OCI-LY7 (cell line): ENCODE data around the gene GNMT. TPM values are rescaled to one million over a fixed set of nuclear protein-coding genes. Genes with fewer than 3 reads are reported as not detected.

Experiments used
- BruUV-seq: library from RNA; stranded (reverse); fragments of 400-500 nt; replicated peaks from 2 replicates; lab custom pipeline; 2021; lab: Mats Ljungman, UMichigan
- CTCF ChIA-PET: fragments of 300-600 bp; sonication (Branson Sonifier 250); formaldehyde crosslinking; loops from one replicate; lab custom pipeline; 2022; ENCODE audit warnings: antibody characterized with exemption; ENCODE audit not compliant: unreplicated experiment; lab: Charles Lee
- POLR2A ChIA-PET: fragments of 300-600 bp; sonication (Branson Sonifier 250); formaldehyde crosslinking; loops from one replicate; lab custom pipeline; 2022; ENCODE audit warnings: antibody characterized with exemption; lab: Charles Lee
- DNase-seq: peaks from one replicate; pipeline ENCODE4 v3.0.0-alpha.2; 2015; ENCODE audit warnings: low spot score
- H2AFZ ChIP-seq: fragments of 200-600 bp; sonication (generic), shearing (Covaris generic); 2 replicates; pipeline ENCODE4 v1.6.1; 2014; ENCODE audit warnings: mild to moderate bottlenecking, antibody characterized with exemption, low read length, moderate library complexity
- H3K27ac ChIP-seq: fragments of 200-600 bp; sonication (generic); 2 replicates; pipeline ENCODE4 v1.5.1; 2014; ENCODE audit warnings: mixed run types, low read depth, mild to moderate bottlenecking, moderate library complexity, low read length, inconsistent platforms; ENCODE audit not compliant: poor library complexity, severe bottlenecking
- H3K36me3 ChIP-seq: fragments of 200-600 bp; sonication (generic); 2 replicates; pipeline ENCODE4 v1.6.1; 2014; ENCODE audit warnings: mild to moderate bottlenecking, antibody characterized with exemption, low read length, moderate library complexity, mixed read lengths; ENCODE audit not compliant: insufficient read depth
- H3K4me1 ChIP-seq: fragments of 200-600 bp; sonication (generic); 2 replicates; pipeline ENCODE4 v1.5.1; 2014; ENCODE audit warnings: mild to moderate bottlenecking, low read length; ENCODE audit not compliant: insufficient read depth, poor library complexity, severe bottlenecking
- H3K4me2 ChIP-seq: fragments of 200-600 bp; sonication (generic); 2 replicates; pipeline ENCODE4 v1.6.1; 2014; ENCODE audit warnings: mild to moderate bottlenecking, low read length
- H3K4me3 ChIP-seq: fragments of 200-600 bp; sonication (generic); 2 replicates; pipeline ENCODE4 v1.5.1; 2014; ENCODE audit warnings: mild to moderate bottlenecking, low read depth, low read length; ENCODE audit not compliant: poor library complexity, severe bottlenecking
- H3K79me2 ChIP-seq: fragments of 200-600 bp; sonication (generic); 2 replicates; pipeline ENCODE4 v1.6.1; 2016; ENCODE audit warnings: low read depth, mild to moderate bottlenecking, low read length, moderate library complexity, mixed read lengths; ENCODE audit not compliant: insufficient read depth
- H3K9me2 ChIP-seq: fragments of 200-600 bp; sonication (generic); 2 replicates; pipeline ENCODE4 v1.6.1; 2016; ENCODE audit warnings: mild to moderate bottlenecking, low read length, mixed read lengths; ENCODE audit not compliant: insufficient read depth
- H3K9me3 ChIP-seq: fragments of 200-600 bp; sonication (generic); 2 replicates; pipeline ENCODE4 v1.6.1; 2014; ENCODE audit warnings: mild to moderate bottlenecking, mixed run types, low read length, mixed read lengths
- H4K20me1 ChIP-seq: fragments of 200-600 bp; sonication (generic); 2 replicates; pipeline ENCODE4 v1.6.1; 2014; ENCODE audit warnings: mild to moderate bottlenecking, antibody characterized with exemption, low read length, moderate library complexity, mixed read lengths; ENCODE audit not compliant: insufficient read depth
- CTCF ChIP-seq: fragments of 200-600 bp; sonication (generic); conservative IDR thresholded peaks from 2 replicates; pipeline ENCODE4 v1.5.1; 2014; ENCODE audit warnings: mild to moderate bottlenecking, antibody characterized with exemption, low read length, moderate library complexity, mixed read lengths
- EZH2phosphoT487 ChIP-seq: fragments of 200-600 bp; sonication (generic); IDR thresholded peaks from 2 replicates; pipeline ENCODE4 v1.6.1; 2018; ENCODE audit warnings: low read depth, borderline replicate concordance, mild to moderate bottlenecking, mixed run types, antibody characterized with exemption, low read length, moderate library complexity, mixed read lengths
- intact Hi-C: fragments of 100-400 bp; cut with micrococcal nuclease; formaldehyde crosslinking; loops from one replicate; pipeline ENCODE4 v1.10.0; 2022; ENCODE audit not compliant: unreplicated experiment
- total RNA-seq, 2 experiments: library from RNA; depleted of rRNA in 1 of 2; stranded (reverse); fragments of >200 nt in 1 of 2; shearing (Covaris generic) in 1 of 2; gene quantifications; 2 replicates each; pipeline ENCODE4 v1.2.3, GENCODE V29; 2014 to 2022

Gene GNMT
- total RNA-seq, 2 experiments from 2014 or later, result 1.7 TPM

GRCh38 chr6:42962096-42962495 is 1.5 kb downstream of the GNMT start:
- H3K4me2 ChIP-seq, result no peak overlapping the region
- H4K20me1 ChIP-seq, result no peaks in the 10 kb centered on the region
- POLR2A ChIA-PET, result no interaction called here
- no peak overlapping the region for H2AFZ ChIP-seq
- BruUV-seq, result no TSS peak
- no peaks in the 10 kb centered on the region for H3K9me3 ChIP-seq
- H3K9me2 ChIP-seq, result no peaks in the 10 kb centered on the region
- DNase-seq, result no peak
- CTCF ChIA-PET, result no interaction called here
- no peaks in the 10 kb centered on the region for H3K4me1 ChIP-seq
- H3K36me3 ChIP-seq, result peaks cover 9% of the 10 kb centered on the region; the same call in 1 of the 2 replicates
- no peaks in the 10 kb centered on the region for H3K79me2 ChIP-seq
- intact Hi-C loops, result no loop called here
- TF ChIP-seq CTCF, result no peak
- TF ChIP-seq EZH2phosphoT487, result no peak
- no peak overlapping the region for H3K27ac ChIP-seq
- no peak overlapping the region for H3K4me3 ChIP-seq

- TF ChIP-seq CTCF (no peak), EZH2phosphoT487 (no peak)
- H3K79me2 ChIP-seq, result no peaks in the 10 kb centered on the region
- DNase-seq, result no peak
- intact Hi-C loops, result loop anchor here (1.0 kb wide), 1 partner anchor 61 kb away; no protein-coding TSS in a partner anchor
- no peak overlapping the region for H3K4me2 ChIP-seq
- ChIA-PET POLR2A (no interaction called here), CTCF (no interaction called here)
- no peak overlapping the region for H2AFZ ChIP-seq
- no peak overlapping the region for H3K4me3 ChIP-seq
- no peaks in the 10 kb centered on the region for H3K9me2 ChIP-seq
- H3K9me3 ChIP-seq, result no peaks in the 10 kb centered on the region
- peaks cover 9% of the 10 kb centered on the region; the same call in 1 of the 2 replicates for H3K36me3 ChIP-seq
- no peaks in the 10 kb centered on the region for H4K20me1 ChIP-seq
- no peak overlapping the region for H3K27ac ChIP-seq
- BruUV-seq, result no TSS peak
- no peaks in the 10 kb centered on the region for H3K4me1 ChIP-seq
Observed at GRCh38 chr6:42962502-42963178, 2.1 kb downstream of the GNMT start.

- Histone ChIP-seq H3K9me2 (no peaks in the 10 kb centered on the region), H3K36me3 (peaks cover 13% of the 10 kb centered on the region; the same call in 1 of the 2 replicates), H3K27ac (no peak overlapping the region), H3K4me1 (no peaks in the 10 kb centered on the region), H3K4me2 (no peak overlapping the region), H2AFZ (no peak overlapping the region), H3K79me2 (no peaks in the 10 kb centered on the region), H3K9me3 (no peaks in the 10 kb centered on the region), H3K4me3 (no peak overlapping the region), H4K20me1 (no peaks in the 10 kb centered on the region)
- no TSS peak for BruUV-seq
- intact Hi-C loops, result loop anchor here (1.0 kb wide), 1 partner anchor 62 kb away; no protein-coding TSS in a partner anchor
- no peak for DNase-seq
- TF ChIP-seq CTCF (no peak), EZH2phosphoT487 (no peak)
- CTCF ChIA-PET, result no interaction called here
- POLR2A ChIA-PET, result no interaction called here
Observed at GRCh38 chr6:42963179-42963854, 2.8 kb downstream of the GNMT start.
